ENCODE measurements around the gene LLCFC1.

DNA sequence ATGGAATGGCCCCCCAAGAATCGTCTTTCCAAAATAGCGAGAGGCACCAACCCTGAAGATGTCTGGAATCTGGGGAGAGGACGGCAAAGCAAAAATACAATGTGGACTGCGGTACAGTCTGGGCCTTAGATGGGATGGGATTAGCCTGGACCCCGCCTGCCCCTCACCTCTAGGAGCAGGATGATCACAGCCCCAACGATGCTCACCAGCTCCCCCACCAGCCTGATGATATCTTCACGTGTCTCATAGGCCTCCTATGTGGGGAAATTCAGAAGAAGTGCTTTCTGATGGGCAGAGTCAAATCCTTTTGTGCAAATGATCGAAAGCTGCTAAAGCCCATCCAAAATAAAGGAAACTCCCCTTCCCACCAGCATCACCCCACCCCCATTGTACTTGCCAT is 24.0 kb upstream of the LLCFC1 start:
- TF ChIP-seq CTCF (conservative IDR thresholded peaks at IDR 0.05; ENCODE audit: low read depth, low read length) (no peak), EZH2 (IDR thresholded peaks at IDR 0.05; ENCODE audit: borderline replicate concordance, low read depth, low read length, poor library complexity, severe bottlenecking) (no peak)
